HG03135 (cell line): Measurements from ENCODE around the gene TTLL9.

Experiments
- ATAC-seq: cut with Tn5 transposase; IDR thresholded peaks from one replicate; pipeline ENCODE4 v1.9.1; 2021; ENCODE audit warnings: mild to moderate bottlenecking, moderate library complexity; ENCODE audit not compliant: unreplicated experiment

Gene TTLL9

DNA sequence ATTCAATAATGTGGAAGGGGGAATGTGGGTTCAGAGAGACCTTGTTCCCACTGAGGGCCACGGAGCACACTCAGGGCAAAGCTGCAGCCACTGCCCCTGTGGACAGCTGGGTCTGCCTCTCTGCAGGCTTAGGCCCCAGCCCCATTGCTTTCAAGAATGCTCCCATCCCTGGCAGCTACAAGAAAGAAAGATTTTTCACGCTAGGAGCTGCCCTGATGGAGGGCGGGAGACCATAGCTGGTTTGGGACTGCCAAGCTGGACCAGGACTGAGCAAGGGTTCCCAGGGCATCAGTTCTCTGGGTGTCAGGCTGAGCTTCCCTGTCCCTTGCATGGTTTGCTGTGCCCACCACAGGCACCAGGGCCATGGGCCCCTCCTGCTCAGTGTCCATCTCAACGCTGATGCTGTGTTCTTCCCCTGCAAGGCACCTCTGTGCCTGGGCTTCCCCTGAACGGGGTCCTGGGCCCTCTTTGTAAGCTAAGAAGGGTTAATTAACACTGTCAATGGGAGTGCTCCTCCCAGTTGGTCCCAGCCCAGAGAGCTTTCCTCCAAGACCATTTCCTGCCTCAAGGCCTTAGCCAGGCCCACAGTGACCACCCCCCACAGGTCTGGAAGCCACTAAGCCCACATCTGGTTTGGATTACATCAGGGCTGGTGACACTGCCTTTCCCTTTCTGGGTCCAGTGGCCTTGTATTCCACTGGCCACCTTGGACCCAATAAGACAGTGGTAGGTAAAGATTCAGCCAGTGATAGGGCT is 33.4 kb upstream of the TTLL9 start:
- ATAC-seq, result no peak

DNA sequence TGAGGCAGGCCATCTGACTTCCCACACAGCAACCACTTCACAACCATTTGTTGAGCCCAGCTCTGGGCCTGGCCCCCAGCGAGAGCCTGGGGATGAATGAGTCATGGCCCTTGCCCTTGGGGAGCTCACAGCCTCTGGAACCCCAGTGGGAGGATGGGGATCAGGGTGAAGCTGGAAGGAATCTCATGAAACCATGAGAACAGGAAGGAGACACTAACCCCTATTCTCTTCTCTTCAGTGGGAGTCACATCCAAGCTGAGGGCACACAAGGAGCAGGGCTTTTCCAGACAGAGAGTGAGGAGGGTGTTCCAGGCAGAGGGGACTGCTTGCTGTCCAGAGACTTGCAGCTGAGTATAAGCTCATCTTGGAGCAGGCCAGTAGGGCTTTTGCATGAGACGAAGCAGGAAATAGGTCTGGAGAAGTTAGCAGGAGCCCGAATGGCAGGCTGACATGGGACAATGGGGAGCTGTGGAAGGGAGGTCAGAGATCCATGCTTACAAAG is 32.5 kb upstream of the TTLL9 start:
- ATAC-seq, result no peak

DNA sequence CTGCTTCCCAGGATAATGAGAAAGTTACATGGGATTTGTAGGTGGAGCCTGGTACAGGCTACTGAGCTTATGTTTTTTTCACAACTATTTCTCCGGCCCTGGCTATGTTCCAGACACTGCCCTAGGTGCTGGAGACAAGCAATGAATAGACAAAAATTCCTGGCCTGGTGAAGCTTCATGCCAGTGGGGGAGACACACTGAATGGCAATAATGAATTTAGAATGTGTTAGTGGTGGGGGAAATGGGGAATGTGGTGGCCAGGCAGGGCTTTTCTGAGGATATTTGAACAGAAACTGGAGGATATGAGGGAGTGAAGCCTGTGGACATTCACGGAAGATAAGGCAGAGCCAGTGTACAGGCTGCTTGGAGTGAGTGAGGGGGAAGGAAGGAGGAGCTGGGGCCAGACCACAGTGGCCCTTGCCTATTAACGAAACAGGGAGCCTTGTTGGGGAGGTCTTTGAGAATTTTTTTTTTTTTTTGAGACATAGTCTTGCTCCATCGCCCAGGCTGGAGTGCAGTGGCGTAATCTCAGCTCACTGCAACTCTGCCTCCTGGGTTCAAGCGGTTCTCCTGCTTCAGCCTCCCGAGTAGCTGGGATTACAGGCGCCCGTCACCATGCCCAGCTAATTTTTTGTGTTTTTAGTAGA is 31.7 kb upstream of the TTLL9 start:
- ATAC-seq, result no peak

DNA sequence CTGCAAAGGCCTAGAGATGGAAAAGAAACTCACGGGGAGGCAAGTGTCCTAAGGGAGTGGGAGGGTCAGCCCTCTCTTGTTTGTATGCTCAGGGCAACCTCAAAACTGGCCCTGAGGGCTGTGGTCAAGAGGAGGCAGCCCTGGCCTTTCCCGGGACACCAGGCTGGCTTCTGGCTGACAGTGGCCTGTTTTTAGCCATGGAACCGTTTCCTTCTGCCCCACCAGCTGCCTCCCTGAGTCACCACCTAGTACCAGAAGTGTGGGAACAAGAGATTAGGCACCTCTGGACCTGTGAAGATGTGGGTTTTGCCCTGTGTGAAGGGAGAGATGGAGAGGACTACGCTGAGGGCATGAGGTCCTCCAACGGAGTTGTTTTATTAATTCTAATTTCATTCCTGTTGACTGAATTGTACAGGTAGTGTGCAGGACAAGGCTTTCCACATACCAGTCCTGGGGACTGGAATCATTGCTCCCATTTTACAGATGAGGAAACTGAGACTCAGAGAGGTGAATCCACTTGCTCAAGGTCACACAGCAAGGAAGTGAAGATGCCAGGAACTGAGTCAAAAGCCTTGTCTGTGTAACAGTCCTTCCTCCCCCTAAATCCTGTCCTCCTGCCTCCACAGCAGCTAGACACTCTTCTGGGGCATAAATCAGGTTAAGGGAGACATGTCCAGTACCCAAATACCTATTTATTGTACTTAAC is 30.5 kb upstream of the TTLL9 start:
- no peak for ATAC-seq

DNA sequence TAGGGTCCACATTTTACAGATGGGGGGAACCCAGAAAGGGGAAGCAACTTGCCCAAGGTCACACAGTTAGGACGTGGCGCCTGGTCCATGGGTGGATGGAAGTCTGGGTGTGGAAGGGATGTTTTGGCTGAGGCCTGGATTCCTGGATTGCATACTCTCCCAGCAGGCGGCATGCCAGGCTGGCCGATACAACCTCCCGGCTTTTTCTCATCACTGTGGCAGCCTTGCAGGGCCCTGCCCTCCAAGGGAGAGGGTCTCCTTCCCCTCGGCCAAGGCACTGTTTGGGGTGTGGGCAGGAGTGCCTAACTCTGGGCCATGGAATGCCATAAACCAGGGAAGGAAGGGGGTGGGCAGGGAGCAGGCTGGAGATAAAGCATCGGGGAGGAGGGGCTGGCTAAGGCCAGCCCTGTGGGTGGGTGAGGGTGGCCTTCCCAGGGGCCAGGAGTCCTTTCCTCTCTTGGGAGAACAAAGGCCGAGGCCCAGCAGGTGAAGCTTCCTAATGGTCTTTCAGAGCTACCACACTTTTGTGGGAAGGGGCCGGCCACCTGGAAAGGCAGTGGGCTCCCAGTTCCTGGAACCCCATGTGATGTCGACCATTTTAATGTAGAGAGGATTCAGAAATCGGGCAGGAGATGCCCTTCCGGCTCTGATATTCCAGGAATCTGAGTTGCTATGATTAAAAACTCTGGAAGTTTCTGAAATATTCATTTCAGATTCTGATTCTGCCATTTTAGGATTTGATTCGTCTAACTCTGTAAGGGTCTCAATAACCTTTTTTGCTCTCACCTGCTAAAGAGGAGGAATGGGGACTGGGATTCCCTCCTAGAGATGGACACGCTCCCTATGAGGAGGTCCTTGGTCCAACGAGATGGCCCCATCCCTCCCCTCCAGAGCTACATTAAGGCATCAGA is 29.3 kb upstream of the TTLL9 start:
- ATAC-seq, result no peak

DNA sequence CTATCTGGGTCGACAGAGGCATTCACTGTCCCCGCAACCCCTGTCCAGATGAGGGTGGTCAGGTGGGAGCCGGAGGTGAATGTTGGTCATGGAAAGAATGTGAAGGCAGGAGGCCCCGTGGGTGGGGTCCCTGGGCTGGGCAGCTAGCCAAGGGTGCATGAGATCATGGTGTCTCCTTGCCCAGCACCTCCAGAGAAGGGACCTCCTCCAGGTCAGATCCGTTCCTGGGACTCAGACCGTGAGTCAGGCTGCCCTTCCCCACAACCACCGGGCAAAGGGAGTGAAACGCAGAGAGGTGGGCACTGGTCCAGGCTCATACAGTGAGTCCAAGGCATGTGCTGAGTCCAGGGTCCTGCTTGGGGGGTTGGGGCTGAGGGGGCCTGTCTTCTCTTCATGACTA is 28.5 kb upstream of the TTLL9 start:
- no peak for ATAC-seq

DNA sequence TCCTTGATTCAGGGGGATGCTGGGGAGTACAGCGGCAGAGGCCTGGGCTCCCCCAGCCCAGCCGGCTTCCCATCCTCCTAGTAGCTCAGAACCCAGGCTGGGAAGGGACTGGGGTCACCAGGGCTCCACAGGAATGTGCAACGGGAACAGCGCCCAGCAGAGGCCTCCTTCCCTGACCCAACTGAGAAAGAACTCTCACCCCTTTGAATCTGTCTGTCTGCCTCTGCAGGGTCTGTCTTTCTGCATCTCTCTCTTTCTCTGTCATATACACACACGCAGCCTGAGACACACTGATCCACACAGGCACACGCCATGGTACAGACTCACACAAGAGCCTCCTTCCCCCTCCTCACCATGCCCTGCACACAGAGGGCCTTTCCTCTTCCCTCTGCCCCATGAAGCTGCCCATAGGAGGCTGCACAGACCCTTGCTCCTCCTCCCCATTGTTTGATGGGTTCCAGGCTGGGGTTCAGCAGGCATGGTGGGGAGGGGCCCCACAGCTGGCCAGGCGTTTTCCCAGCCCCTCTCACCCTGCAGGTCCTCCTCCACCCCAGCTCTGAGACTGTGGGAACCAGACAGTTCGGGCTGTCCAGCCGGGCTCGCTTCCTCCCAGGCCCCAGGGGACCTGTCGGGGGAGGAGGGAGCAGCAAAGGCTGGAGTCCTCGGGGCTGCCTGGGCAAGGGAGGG is 27.8 kb upstream of the TTLL9 start:
- ATAC-seq, result no peak

DNA sequence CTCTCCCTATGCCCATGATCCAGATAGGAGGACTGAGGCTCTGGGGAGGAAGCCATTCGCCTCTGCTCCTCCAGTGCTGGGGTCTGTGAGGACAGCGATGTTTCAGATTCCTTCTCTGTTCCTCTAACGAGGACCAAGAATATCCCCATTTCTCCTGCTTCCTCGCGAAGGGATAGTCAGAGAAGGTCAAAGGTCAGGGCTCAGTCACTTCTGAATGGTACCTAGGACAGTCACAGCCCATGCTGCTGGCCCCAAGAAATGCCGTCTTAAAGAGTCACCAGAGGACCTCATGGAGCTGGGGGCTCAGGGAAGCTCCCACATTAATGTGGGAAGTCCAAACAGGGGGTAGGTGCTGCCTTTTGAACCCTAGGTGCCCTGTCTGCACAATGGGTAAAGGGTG is 27.1 kb upstream of the TTLL9 start:
- ATAC-seq, result no peak

DNA sequence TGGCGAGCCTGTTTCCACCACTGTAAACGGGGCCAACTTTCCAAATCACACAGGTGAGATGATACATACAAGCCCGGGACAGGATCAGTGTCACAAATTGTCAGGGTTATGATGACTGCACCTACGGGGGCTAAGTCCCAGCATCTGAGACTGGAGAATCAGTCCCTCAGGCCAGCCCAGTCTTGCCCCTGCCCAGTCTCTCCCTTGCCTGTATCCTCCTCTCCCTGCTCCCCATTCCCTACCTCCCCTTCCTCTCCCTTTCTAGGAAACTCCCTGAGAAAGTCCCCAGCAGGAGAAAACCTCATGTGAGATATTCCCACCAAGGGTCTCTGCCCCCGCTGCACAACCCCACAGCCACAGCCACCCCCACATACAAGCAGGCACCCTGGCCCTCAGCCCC is 26.6 kb upstream of the TTLL9 start:
- ATAC-seq, result no peak

DNA sequence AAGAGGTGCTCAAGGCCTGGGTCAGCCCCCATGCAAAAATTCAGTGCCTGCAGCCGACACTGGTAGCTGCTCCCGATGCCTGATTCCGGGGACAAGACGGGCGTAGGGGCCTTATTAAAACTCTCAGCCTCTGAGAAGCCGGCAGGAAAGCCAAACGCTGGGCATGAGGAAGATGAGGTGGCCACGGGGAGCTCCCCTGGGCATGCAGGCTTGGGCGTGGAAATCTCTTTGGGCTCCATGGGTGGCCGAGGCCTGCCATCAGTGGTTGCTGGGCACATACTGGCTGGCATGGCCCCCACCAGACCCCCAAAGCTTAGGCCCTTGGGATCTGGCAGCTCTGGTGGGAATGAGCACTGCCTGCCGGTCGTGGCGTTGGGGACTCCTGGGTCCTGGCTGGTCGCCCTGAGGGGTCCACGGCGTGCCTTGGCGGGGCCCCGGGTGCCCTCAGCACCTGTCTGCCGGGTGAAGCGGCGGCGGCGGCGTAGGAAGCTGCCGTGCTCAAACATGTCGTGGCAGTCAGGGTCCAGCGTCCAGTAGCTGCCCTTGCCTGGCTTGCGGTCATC is 25.6 kb upstream of the TTLL9 start:
- no peak for ATAC-seq

DNA sequence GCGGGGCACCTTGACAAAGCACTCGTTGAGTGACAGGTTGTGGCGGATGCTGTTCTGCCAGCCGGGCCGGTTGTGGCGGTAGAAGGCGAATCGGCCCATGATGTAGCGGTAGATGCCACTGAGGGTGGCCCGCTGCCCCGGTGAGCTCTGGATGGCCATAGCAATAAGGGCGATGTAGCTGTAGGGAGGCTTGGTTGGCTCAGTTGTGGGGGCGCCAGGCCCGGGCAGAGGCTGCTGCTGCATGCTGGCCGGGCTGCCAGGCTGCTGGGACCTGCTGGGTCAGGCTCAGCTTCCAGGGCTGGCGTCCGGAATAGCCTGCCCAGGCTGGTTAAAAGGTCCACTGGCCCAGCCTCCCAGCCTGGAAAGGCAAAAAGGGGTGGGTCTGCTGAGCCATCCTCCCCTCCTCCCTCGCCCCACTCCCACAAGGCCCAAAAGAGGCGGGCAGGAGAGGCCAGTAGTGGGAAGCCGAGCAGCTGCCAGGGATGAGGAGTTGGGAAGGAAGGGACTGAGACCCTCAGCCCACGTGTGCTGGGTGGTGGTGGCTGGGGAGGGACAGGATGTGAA is 25.1 kb upstream of the TTLL9 start, which contains the start of gene FOXS1:
Gene FOXS1, minus strand, starts transcription at position 305 of the 564 bp plus-strand sequence. Its CDS starts 62 bp downstream, at position 243.
- no peak for ATAC-seq

DNA sequence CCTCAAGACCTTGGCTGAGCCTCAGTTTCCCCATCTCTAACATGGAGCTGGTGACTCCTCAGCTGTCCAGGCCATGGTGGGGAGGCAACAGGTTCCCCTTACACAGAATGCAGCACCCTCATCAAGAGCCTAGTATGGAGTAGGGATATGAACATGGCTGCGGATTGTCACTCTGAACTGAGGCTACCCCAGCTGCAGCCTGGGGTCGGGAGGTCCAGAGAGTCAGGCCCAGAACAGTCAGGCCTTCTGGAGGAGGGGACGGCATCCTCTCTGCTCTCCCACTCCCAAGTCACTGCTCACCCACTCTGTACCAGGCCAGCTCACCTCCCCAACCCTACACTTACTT is 23.7 kb upstream of the TTLL9 start:
- ATAC-seq, result no peak

DNA sequence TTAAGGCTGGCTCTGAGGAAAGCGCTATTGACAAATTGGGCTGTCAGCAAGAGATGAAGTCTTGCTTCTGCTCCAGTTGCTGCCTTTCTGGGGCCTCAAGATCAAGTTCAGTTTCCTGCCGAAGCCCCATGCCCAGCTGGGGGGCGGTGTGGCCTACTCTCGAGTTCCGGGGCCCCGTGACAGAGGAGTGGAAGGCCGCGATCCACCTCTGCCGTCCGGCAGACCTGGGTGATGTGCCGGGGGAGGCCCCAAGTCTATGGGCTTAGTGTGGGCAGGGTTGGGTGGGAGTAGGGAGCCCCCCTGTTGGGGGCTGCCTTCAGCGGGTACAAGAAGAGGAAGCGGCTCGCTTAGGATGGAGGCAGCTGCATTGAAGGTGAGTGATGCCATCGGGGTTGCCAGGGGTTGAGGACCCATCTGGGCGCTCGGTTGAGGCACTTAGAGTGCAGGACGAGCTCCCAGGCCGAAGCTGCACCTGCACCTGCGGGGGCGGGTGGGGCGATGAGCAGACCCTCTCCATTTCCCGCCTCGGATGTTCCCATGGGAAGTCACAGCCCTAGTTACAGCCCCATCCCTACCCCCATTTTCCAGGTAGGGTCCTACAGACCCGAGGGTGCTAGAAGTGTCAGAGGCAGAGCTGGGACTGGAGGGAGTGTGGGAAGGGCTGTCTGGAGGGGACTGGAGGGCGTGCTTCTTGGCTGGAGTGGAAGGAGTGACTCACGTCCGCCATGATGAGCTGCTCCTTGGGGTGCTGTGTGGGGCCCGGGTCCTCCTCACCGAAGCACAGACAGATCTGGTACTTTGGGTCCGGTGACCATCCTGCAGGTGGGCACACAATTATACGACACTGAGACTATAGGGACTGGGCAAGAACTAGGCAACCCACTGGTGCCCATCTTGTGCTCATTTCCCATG is 22.1 kb upstream of the TTLL9 start:
- no peak for ATAC-seq

DNA sequence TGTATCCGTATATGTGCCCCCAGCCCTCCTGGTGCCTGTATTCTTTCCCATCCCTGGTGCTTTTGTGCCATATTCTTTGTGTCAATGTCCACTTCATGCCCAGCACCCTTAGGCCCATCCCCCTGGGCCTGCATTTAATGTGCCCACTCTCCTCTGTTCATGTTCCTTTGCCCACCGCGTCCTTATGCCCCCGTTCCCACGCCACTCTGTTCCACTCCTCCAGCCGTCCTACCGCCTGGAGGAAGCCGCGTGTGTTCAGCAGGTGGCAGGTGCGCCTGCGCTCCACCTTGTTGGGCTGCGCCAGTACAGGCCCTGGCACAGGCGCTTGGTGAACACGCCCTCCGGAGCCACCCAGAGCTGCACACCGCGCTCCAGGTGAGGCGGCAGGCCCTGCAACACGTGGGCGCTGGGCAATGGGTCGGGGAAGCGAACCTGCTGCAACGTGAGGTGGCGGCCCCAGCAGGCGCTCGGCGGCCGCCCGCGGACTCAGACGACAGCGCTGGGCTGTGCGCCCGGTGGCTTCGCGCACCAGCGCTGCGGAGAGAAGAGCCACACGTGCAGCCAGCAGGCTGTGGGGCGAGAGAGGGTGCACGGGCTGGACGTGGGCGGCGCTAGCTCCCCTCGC is 21.0 kb upstream of the TTLL9 start:
- no peak for ATAC-seq

DNA sequence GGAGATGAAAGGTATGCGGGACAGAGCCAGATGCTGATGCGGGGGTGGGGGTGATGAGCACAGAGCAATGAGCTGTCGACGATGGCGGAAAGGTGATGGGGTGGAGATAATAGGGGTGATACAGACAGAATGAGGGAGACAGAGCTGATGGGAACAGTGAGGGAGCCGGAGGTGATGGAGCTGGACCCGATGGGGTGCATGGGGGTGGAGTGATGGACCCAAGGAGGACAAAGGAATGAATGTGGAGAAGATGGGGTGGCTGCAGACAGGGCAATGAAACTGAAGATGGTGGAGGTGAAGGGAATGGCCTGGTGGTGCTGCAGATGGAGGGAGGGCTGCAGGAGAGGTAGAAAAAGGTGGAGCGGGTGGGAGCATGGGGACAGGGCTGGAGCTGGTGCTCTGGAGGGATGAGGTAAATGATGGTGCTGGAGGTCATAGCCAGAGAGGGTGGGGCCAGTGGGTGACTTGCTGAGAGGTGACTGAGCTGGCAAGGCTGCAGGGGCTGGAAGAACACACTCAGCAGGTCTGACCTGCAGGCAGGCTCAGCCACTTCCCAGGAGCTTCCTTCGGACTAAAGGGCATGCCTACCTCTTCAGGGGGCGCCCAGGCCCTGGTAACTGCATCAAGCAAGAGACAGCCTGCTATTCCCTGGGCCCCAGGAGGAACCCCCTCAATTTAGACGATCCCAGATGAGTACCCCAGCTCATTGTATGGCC is 19.0 kb upstream of the TTLL9 start:
- no peak for ATAC-seq

DNA sequence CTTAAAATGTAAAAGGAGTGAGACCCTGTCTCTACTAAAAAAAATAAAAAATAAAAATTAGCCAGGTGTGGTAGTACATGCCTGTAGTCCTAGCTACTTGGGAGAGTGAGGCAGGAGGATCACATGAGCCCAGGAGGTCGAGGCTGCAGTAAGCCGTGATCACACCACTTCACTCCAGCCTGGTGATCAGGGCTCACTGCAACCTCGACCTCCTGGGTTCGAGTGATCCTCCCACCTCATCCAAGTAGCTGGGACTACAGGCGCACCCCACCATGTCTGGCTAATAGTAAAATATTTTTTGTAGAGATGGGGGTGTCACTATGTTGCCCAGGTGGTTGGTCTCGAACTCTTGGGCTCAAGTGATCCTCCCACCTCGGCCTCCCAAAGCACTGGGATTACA is 17.0 kb upstream of the TTLL9 start:
- ATAC-seq, result no peak

DNA sequence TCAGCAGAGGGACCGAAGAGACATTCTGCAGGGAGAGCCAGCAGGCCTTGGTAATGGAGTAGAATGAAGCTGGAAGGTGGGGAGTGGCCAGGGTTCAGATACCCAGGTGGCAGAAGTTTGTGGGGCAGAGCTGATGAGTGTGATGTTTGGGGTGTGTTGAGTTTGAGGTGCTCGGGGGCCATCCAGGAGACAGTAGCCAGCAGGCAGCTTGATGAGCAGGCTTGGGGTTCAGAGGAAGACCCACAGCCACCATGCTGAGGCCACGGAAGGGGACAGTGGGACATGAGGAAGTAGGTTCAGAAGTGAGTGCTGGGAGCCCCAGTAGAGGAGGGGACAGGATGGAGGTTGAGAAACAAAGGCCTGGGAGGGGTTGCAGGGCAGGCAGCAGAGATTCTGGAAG is 13.9 kb upstream of the TTLL9 start:
- ATAC-seq, result no peak
